Stimulated activated naive CD8-positive, alpha-beta T cell treated with anti-CD3 and anti-CD28 coated beads, Interleukin-15, Interleukin-2, amounts not matched to agents 100 ng/mL and 50 ng/mL, for 24 hours (primary cell): ENCODE measurements around the gene PTPRT.

Source experiments
- H3K27ac Mint-ChIP-seq: one replicate; pipeline ENCODE4 v1.8.0; 2021; ENCODE audit warnings: mild to moderate bottlenecking, mixed read lengths
- H3K27me3 Mint-ChIP-seq: one replicate; pipeline ENCODE4 v1.8.0; 2021; ENCODE audit warnings: mixed read lengths
- H3K36me3 Mint-ChIP-seq: one replicate; pipeline ENCODE4 v1.8.0; 2021; ENCODE audit warnings: low read depth, mixed read lengths
- H3K4me1 Mint-ChIP-seq: one replicate; pipeline ENCODE4 v1.8.0; 2021; ENCODE audit warnings: low read depth, mixed read lengths
- H3K4me3 Mint-ChIP-seq: one replicate; pipeline ENCODE4 v1.8.0; 2021; ENCODE audit warnings: mild to moderate bottlenecking, mixed read lengths
- H3K9me3 Mint-ChIP-seq: one replicate; pipeline ENCODE4 v1.8.0; 2021; ENCODE audit warnings: mixed read lengths

The PTPRT gene

DNA sequence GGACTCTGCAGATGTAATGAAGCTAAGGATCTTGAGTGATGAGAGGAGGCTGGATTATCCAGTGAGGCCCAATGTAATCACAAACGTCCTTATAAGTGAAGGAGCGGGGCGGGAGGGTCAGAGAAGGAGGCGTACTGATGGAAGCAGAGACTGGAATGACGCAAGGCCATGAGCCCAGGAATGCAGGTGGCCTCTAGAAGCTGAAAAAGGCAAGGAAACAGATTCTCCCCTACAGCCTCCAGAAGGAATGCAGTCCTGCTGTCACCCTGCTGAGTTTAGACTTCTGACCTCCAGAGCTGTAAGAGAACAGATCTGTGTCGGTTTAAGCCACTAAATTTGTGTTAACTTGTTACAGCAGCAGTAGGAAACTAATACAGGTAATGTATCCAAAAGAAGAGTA lies 227.9 kb downstream of the PTPRT start:
- Mint-ChIP-seq H3K36me3 (no peaks in the 10 kb centered on the region), H3K27me3 (peaks cover 7% of the 10 kb centered on the region), H3K27ac (no peak overlapping the region), H3K4me1 (no peaks in the 10 kb centered on the region), H3K4me3 (no peak overlapping the region), H3K9me3 (peaks cover 3% of the 10 kb centered on the region)

- H3K4me3 Mint-ChIP-seq: no peak overlapping the region
- no peak overlapping the region for H3K27ac Mint-ChIP-seq
- H3K4me1 Mint-ChIP-seq: no peaks in the 10 kb centered on the region
- H3K36me3 Mint-ChIP-seq: no peaks in the 10 kb centered on the region
- peaks cover 7% of the 10 kb centered on the region for H3K27me3 Mint-ChIP-seq
- peaks cover 3% of the 10 kb centered on the region for H3K9me3 Mint-ChIP-seq
Observed at GRCh38 chr20:42959996-42960395, 229.7 kb downstream of the PTPRT start.

GRCh38 chr20:42958367-42959069 lies 231.2 kb downstream of the PTPRT start:
- H3K4me3 Mint-ChIP-seq: no peak overlapping the region
- peaks cover 3% of the 10 kb centered on the region for H3K9me3 Mint-ChIP-seq
- H3K27me3 Mint-ChIP-seq: peaks cover 7% of the 10 kb centered on the region
- no peaks in the 10 kb centered on the region for H3K36me3 Mint-ChIP-seq
- no peaks in the 10 kb centered on the region for H3K4me1 Mint-ChIP-seq
- H3K27ac Mint-ChIP-seq: no peak overlapping the region

DNA sequence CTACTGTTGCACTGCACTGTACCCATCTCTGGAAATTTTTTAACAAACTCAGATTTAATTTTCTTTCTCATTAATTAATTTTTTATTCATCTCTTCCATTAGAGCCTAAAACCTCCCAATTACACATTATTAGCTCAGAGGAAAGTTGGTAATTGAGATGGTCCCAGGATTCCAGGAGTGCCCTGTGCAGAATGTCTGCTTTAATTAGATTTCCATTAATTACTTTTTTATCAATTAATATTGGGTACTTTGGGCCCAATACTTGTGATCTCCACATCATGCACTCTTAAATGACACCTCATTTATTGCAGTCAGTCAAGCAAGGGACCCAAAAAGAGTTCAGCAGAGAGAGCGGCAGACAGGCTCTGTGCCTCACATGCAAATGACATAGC lies 232.0 kb downstream of the PTPRT start:
- Mint-ChIP-seq H3K4me1 (no peaks in the 10 kb centered on the region), H3K27ac (no peak overlapping the region), H3K9me3 (peaks cover 3% of the 10 kb centered on the region), H3K27me3 (peaks cover 7% of the 10 kb centered on the region), H3K4me3 (no peak overlapping the region), H3K36me3 (no peaks in the 10 kb centered on the region)

DNA sequence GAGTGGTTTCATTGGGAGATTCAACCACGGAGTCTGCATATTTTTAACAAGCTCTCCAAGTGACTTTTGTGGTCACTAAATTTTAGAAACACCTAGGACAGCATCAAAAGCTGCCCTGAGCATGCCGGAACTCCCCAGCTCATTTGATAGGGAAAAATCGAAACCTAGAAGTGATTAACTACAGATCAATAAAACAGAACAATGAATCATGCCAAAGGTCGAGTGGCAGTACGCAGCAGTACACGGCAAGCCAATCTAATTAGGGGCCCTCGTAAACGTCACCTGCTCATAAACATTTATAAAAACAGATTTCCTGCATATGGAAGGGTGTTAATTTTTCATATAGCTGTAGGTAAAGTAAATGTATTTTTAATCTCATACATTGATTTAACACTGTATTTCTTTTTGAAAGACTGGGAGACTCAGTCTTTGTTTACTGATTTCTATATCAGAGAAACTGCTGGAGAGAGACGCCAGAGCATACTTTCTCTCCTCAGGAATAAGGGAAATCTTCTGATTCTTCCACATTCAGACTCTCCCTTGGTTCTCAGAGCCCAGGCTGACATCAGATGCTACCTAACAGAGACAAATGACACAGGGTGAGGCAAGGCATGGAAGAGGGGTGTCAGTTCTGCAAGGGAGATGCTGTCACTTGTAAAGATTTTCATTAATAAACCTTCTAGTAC lies 232.5 kb downstream of the PTPRT start:
- H3K4me3 Mint-ChIP-seq: no peak overlapping the region
- peaks cover 7% of the 10 kb centered on the region for H3K27me3 Mint-ChIP-seq

GRCh38 chr20:42955713-42956112 lies 234.0 kb downstream of the PTPRT start:
- peaks cover 3% of the 10 kb centered on the region for H3K9me3 Mint-ChIP-seq

More for the DNA sequence above, 232.5 kb downstream of the PTPRT start:
- Mint-ChIP-seq H3K27ac (no peak overlapping the region), H3K4me1 (no peaks in the 10 kb centered on the region), H3K9me3 (peaks cover 3% of the 10 kb centered on the region), H3K36me3 (no peaks in the 10 kb centered on the region)

GRCh38 chr20:42954951-42955350 lies 234.8 kb downstream of the PTPRT start:
- no peaks in the 10 kb centered on the region for H3K9me3 Mint-ChIP-seq
- no peaks in the 10 kb centered on the region for H3K36me3 Mint-ChIP-seq
- no peak overlapping the region for H3K4me3 Mint-ChIP-seq
- no peak overlapping the region for H3K27ac Mint-ChIP-seq
- H3K4me1 Mint-ChIP-seq: no peaks in the 10 kb centered on the region
- peaks cover 6% of the 10 kb centered on the region for H3K27me3 Mint-ChIP-seq

More at GRCh38 chr20:42955713-42956112, 234.0 kb downstream of the PTPRT start:
- no peak overlapping the region for H3K27ac Mint-ChIP-seq
- no peaks in the 10 kb centered on the region for H3K36me3 Mint-ChIP-seq
- H3K4me1 Mint-ChIP-seq: no peaks in the 10 kb centered on the region
- no peak overlapping the region for H3K4me3 Mint-ChIP-seq
- peaks cover 7% of the 10 kb centered on the region for H3K27me3 Mint-ChIP-seq

- Mint-ChIP-seq H3K4me1 (no peaks in the 10 kb centered on the region), H3K36me3 (no peaks in the 10 kb centered on the region), H3K9me3 (peaks cover 24% of the 10 kb centered on the region), H3K27ac (no peak overlapping the region), H3K4me3 (no peak overlapping the region), H3K27me3 (peaks cover 4% of the 10 kb centered on the region)
Observed at GRCh38 chr20:42949950-42950349, 239.8 kb downstream of the PTPRT start.

DNA sequence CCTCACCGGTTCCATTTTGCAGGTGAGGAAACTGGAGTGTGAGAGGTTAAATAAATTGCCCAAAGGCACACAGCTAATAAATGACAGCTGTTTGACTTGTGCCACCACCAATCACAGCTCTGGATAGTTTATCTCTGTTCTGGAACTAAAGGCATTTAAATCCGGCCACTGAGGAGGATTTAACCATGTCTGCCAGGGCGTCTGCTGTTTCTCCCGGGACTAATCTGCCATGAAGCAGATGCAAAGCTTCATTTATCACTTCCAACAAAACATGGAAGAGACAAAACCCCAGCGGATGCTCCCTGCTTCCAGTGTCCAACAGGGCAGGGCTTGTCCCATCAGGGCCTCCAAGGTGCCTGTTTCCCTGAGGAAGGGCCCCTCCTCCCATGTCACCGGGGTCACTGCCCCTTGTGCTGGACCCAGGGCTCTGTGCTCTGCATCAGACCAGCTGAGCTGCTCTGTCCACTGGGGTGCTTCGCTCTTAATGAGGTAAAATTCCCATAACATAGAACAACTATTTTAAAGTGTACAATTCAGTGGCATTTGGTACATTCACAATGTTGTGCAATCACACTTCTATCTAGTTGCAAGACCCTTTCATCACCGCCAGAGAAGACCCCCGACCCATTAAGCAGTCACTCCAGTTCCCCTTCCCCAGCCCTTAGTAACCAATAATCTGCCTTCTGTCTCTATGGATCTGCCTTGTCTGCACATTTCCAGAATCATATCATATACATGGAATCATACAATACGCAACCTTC lies 244.3 kb downstream of the PTPRT start:
- H3K27ac Mint-ChIP-seq: no peak overlapping the region
- H3K4me1 Mint-ChIP-seq: no peaks in the 10 kb centered on the region
- no peaks in the 10 kb centered on the region for H3K36me3 Mint-ChIP-seq
- peaks cover 29% of the 10 kb centered on the region for H3K9me3 Mint-ChIP-seq
- H3K4me3 Mint-ChIP-seq: no peak overlapping the region
- H3K27me3 Mint-ChIP-seq: peaks cover 4% of the 10 kb centered on the region

GRCh38 chr20:42941629-42942028 lies 248.1 kb downstream of the PTPRT start:
- Mint-ChIP-seq H3K4me1 (no peaks in the 10 kb centered on the region), H3K27me3 (peaks cover 4% of the 10 kb centered on the region), H3K27ac (no peak overlapping the region), H3K9me3 (peaks cover 9% of the 10 kb centered on the region), H3K36me3 (no peaks in the 10 kb centered on the region), H3K4me3 (no peak overlapping the region)

DNA sequence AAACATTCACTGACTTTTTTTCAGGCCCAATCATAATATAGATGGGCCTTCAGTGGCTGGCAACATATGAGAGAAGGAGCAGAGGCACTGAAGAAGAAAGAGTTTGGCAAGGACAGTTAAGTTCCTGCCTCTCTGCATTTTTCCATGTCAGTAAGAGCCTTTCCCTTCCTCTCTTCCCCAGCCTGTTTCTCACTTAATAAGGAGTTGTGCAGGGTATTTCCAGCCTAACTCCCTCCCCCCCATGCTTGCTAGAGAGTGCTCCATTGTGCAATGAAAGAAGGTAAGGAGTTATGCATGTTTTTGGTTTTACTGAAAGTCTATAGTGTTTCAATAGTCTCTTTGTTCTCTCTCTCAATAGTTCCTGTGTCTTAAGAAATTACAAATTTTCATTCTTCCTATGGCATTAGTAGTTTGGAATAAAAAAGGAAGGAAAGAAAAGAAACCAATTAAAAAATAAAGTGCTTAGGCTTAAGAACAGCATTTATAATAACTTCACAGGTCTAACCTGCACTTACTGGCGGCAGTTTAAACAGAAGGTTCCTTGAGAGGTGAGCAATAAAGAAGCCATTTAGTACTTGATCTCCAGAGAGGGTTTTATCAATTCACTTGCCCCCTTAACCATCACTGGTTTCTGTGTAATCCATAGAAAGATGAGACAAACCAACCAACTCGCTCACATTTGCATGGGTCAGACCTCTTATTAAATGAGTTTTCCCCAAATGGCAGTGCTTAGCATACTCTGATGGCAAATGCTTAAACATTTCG lies 251.1 kb downstream of the PTPRT start:
- H3K4me3 Mint-ChIP-seq: no peak overlapping the region
- H3K9me3 Mint-ChIP-seq: peaks cover 9% of the 10 kb centered on the region
- no peaks in the 10 kb centered on the region for H3K36me3 Mint-ChIP-seq
- H3K4me1 Mint-ChIP-seq: no peaks in the 10 kb centered on the region
- no peak overlapping the region for H3K27ac Mint-ChIP-seq
- H3K27me3 Mint-ChIP-seq: no peaks in the 10 kb centered on the region

DNA sequence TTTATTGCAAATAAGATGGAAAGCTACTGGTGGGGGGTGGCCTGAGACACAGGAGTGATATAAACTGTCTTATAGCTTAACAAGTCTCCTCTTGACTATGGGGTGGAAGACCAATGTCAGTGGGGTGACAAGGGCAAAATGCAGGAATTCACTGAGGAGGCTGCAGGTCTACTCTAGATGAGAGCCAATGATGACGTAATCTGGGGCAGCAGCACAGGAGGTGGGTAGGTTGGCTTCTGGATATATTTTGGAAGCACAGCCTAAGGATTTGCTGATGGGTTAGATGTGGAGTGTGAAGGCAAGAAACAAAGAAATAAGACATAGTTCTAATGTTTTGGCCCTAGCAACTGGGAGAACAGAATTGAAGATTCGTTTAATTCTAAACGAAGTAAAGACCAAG lies 253.2 kb downstream of the PTPRT start:
- Mint-ChIP-seq H3K4me3 (no peak overlapping the region), H3K9me3 (peaks cover 8% of the 10 kb centered on the region), H3K27ac (no peak overlapping the region), H3K27me3 (no peaks in the 10 kb centered on the region), H3K4me1 (no peaks in the 10 kb centered on the region), H3K36me3 (no peaks in the 10 kb centered on the region)

DNA sequence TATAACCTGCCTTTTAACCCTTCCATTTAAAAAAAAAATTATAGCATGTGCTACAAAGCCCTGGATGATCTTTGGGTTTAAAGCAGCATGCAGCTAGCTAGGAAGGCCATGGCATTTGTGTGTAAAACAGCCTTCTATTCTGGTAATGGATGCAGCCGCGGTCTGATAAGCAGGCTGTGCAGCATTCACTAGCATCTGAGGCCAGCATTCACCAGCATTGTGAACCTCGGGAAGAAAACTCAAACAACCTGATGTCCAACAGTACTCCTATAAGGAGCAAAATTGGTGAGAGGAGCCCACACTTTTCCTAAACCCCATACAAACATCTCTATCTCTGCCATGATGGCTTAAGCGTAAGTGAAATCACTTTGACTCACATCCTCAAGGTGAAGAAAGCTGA lies 265.5 kb downstream of the PTPRT start:
- H3K27ac Mint-ChIP-seq: no peak overlapping the region
- H3K36me3 Mint-ChIP-seq: no peaks in the 10 kb centered on the region
- H3K9me3 Mint-ChIP-seq: peaks cover 7% of the 10 kb centered on the region
- H3K27me3 Mint-ChIP-seq: no peaks in the 10 kb centered on the region
- H3K4me1 Mint-ChIP-seq: no peaks in the 10 kb centered on the region
- H3K4me3 Mint-ChIP-seq: no peak overlapping the region

DNA sequence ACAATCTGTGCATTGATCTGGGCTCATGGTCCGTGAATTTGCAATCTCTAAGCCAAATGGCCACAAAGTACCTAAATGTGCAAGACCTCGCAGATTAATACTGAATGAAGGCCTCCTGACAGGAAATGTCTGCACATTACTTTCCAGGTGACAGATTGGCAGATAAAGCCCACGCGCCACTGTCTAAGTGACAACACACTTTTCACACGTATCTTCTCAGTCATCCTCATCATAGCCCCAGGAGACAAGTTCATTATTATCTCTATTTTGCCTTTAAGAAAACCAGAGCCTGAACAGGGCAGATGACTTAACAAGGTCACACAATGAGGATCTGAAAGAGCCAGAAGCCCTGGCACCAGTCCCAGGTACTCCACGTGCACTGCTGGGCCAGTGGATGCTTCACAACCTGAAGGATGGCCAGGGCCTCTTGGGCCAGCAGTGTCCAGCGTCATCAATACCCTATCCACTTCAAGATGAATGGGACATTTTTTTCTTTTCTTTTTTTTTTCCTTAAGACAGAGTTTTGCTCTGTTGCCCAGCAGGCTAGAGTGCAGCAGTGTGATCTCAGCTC lies 266.3 kb downstream of the PTPRT start:
- Mint-ChIP-seq H3K27ac (no peak overlapping the region), H3K36me3 (no peaks in the 10 kb centered on the region), H3K4me3 (no peak overlapping the region), H3K4me1 (no peaks in the 10 kb centered on the region), H3K9me3 (peaks cover 7% of the 10 kb centered on the region), H3K27me3 (no peaks in the 10 kb centered on the region)
